Measurements from ENCODE around the gene GPR12.

DNA sequence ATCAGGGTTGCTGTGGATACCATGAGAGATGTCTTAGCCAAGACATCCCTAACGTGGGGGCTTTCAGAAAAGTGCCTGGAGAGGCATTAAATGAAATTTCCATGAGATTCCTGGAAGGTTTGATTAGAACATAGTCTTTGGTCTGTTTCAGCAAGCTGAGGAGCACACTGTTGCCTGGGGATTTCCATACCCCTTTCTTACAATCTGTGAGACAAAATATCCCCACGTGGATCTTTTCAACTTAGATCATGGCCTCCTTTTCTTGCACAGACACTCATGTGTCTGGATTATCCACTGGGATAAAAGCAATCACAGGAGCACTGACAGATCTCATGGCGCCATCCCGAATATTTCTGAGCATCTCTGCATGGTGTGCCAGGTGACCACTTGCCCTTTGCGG lies 41.7 kb downstream of the GPR12 start:
- TF ChIP-seq, protein P1, sequence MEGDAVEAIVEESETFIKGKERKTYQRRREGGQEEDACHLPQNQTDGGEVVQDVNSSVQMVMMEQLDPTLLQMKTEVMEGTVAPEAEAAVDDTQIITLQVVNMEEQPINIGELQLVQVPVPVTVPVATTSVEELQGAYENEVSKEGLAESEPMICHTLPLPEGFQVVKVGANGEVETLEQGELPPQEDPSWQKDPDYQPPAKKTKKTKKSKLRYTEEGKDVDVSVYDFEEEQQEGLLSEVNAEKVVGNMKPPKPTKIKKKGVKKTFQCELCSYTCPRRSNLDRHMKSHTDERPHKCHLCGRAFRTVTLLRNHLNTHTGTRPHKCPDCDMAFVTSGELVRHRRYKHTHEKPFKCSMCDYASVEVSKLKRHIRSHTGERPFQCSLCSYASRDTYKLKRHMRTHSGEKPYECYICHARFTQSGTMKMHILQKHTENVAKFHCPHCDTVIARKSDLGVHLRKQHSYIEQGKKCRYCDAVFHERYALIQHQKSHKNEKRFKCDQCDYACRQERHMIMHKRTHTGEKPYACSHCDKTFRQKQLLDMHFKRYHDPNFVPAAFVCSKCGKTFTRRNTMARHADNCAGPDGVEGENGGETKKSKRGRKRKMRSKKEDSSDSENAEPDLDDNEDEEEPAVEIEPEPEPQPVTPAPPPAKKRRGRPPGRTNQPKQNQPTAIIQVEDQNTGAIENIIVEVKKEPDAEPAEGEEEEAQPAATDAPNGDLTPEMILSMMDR (IDR thresholded peaks at IDR 0.05), result no peak
- TF ChIP-seq ZFX (IDR thresholded peaks at IDR 0.05; ENCODE audit: borderline replicate concordance), result no peak

Data from 22Rv1 (cell line).